Effector CD4-positive, alpha-beta T cell (primary cell): Measurements from ENCODE around the gene ADAM17.
"Not testable (repeated sequence)": the region's sequence is repeated elsewhere in the genome, so short reads cannot be mapped to it uniquely, and the experiment has no call there.

ENCODE experiments used
- DNase-seq: peaks from one replicate; pipeline ENCODE4 v3.0.0-alpha.2; 2020

Gene ADAM17

DNA sequence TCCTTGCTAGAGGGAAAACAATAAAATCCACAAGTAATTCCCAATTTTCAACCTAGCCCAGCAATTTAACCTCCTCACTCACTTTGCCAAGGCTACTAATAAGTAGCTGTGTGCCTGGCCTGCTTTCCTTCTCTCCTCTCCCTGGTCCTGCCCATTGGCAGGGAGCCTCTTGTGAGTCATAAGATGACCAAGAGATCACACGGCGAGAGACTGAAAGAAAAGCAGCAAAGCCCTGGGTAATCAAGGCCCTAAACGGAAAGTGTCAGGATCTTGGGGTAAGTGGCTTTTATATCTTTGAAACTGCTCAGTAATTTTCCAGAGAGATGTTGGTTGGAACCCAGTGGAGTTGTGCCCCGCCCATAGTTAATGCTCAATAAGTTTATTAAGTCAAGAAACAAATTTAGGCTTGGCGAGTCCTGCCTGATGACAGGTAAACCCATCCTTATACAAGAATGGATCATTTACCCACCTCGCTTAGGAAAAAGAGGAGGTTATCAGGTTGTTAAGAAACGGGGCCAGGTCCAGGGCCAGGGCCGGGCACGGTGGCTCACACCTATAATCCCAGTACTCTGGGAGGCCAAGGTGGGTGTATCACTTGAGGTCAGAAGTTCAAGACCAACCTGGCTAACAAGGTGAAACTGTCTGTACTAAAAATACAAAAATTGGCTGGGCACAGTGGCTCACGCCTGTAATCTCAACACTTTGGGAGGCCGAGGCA is 10.0 kb upstream of the ADAM17 start:
- no peak for DNase-seq

DNA sequence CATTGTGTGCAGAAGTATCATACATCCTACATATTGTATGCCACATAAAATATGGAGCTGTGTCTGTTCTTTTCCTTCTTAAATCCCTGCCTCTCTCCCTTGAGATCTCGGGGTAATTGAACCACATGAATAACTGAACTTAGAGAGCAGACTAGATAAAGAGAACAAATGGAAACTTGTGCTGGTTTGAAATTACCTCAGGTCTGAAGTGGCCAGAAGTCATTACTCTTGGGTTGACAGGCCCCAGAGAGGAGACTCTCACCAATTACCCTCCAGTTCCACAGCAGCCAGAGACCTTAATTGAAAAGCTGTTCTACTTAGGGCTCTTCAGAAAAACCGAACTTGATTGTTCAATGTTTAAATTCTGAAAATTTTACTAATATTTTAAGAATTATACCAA is 5.0 kb upstream of the ADAM17 start:
- no peak for DNase-seq

DNA sequence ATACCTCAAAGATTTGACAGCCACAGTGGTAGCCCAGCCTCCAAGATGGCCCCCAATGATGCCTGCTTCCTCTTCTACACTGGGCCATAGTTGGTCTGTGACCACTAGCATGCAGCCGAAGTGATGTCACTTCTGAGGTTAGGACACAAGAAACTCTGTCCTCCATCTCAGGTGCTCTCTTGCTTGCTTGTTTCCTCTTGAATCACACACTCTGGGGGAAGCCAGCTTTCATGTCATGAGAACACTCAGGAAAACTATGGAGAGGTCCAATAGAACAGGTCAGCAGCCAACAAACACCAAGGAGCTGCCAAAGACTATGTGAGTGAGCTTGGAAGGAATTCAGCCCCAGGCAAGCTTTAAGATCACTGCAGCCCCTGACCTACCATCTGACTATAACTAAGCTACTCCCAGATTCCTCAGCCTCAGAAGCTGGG is 3.3 kb upstream of the ADAM17 start:
- DNase-seq, result no peak

DNA sequence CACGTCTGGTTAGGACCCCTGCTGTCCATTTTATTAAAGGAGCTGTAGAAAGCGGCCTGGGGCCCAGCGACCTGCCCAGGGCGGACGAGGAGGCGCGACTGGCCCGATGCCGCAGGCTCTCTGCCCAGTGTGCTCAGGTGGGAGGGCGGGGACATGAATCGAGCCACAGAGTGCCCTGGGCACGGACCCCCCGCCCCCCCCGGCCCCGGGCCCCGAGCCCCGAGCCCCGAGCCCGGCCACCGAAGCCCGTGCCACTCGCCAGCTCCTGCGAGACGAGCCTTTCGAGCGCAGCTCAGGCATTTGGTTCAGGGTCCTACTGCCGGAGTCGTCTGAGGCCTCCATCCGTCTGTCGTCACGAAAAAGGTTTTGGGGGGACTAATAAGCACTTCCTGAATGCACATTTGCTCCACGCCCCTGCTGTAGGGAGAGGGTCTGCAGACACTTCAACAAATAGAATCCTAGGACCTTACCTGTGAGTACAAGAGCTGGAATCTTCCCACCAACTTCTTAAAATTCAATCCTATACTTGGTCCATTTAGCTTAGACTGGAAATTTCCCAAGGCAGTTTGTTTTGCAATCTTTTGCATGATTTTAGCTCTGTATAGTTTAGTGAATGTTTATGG is 602 bp upstream of the ADAM17 start:
- peak; percentile 4 for DNase-seq

DNA sequence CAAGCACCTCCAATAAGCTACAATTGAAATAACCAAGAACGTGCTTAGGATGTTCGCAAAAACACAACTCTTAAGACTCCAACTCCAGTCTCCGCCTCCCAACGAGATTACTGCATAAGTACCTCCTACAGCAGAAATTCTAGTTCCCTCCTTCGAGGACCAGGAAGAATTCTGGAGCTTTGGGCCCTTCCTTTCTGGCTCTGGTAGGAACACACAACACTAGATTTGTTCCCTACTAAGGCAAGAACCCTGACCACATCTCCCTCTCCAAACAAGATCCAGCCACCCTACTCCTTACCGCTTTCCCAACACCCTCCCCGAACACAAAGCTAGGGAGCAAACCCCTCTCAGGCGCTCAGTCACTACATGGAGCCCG is 721 bp downstream of the ADAM17 start:
- DNase-seq, result peak; percentile 5

DNA sequence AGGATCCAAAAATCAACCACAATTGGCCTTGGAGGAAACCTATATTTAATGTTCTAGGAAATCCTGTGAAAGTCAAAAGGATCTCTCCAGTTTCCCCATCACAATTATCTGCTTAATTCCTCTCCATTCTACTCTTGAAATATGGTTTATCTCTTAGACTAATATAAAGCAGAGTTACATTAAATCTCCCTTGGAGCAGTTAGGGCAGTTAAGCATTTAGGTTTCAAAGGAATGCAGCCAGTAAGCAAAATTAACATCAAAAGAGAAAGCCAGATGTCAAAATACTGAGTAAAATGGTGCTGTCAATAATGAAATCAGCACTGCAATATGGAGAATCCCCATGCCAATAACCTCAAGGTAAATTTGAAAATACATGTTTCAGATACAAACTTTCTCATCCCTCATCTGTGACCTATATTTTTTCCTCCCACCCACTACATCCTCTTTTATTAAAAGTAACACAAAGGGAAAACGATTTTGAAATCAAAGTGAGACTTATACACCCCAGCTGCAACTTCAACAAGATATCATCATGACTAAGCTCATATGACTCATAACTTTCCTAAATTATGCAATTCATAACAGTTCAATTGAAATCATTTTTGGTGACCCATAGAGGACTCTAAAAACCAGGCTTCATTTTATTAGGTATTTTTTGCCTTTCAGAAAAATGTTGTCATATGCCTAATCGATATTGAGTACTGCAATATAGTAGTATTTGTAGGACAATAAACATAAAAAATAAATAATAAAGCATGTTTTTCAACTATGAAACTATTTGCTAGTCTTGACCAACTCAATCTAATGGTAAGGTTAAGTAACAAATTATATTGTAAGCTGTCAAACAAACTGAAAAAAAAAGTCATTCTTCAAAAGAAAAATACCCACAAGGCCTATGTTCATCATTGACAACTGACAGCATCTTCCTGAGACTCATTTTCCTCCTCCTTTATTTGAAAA is 3.1 kb downstream of the ADAM17 start:
- DNase-seq, result no peak

DNA sequence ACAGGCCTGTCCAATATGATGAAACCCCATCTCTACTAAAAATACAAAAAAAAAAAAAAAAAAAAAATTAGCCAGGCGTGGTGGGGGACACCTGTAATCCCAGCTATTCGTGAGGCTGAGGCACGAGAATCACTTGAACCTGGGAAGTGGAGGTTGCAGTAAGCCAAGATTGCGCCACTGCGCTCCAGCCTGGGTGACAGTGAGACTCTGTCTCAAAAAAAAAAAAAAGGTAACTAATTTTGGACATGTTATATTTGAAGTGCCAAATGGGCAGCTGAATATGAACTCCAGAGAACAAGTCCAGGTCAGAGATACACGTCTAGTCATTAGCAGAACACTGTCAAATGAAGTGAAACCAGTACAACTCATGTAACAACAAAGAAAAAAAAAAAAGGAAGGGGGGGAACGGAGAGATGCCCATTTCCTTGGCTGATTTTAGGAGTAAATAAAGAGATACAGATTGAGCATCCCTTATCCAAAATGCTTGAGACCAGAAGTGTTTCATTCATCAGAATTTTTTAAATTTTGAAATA is 4.7 kb downstream of the ADAM17 start:
- DNase-seq, result not testable (repeated sequence)

DNA sequence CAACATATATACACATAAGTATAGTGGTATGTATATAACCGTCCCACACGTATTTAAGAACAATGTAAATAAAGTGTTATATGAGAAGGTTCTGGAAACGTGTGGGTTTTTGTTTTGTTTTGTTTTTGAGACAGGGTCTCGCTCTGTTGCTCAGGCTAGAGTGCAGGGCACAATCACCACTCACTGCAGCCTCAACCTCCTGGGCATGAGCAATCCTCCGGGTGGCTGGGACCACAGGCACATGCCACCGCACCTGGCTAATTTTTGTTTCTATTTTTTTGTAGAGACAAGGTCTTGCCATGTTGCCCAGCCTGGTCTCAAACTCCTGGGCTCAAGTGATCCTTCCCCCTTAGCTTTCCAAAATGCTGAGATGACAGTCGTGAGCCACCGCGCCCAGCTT is 6.2 kb downstream of the ADAM17 start:
- DNase-seq, result no peak

DNA sequence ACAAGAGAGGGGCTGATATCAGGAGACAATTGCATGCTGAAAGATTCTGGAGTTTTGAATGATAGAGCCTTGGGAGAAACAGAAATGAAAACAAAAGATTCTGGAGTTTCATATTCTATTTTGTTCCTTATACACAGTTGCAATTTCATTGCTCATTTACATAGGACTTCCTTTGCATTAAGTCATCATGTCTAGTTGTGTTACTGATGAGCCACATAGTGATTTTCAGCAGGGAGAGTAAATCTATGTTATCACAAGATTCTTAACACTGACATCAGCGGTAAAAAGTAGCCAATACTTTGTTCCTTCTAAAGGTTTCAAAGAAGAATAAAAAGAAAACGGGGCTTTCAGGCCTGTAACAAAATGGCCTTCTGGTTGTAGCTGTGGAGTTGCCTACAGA is 7.1 kb downstream of the ADAM17 start:
- DNase-seq, result no peak

DNA sequence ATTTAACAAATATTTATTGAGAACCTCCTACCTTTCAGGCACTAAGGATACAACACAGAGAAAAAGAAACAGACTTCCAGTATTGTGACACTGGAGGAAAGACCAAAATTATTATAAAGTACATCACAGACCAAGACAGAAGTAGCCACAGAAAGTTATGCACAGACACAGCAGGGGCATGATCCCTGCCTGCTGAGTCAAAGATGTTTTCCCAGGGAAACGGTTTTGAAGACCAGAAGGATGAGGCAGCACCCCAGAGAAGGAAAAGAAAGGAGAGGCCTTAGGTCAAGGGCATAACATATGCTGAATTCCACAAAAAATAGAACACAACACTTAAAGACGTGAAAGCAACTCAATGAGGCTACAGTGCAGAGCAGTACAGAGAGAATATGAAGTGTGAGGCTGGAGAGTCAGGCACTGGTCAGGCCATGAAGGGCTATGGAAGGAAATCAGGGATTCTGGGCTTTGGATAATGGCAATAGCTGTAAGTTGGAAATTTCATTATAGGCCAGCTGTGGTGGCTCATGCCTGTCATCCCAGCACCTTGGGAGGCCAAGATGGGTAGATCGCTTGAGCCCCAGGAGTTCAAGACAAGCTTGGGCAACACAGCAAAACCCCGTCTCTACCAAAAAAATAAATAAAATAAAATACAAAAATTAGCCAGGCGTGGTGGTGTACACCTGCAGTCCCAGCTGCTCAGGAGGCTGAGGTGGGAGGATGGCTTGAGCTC is 8.2 kb downstream of the ADAM17 start:
- DNase-seq, result no peak

DNA sequence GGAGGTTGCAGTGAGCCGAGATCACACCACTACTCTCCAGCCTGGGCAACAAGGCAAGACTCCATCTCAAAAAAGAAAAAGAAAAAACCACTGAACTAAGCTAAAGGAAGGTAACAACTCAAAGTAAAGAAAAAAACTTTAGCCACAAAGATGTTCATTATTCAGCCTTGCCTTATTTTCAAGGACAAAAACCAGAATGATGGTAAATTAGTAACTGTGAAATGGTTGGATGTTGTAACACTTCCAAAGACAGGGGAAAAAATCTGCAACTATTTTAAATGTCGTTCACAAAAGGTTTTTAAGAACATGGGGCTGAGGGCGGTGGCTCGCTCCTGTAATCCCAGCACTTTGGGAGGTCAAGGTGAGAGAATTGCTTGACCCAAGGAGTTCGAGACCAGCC is 10.1 kb downstream of the ADAM17 start:
- DNase-seq, result no peak

DNA sequence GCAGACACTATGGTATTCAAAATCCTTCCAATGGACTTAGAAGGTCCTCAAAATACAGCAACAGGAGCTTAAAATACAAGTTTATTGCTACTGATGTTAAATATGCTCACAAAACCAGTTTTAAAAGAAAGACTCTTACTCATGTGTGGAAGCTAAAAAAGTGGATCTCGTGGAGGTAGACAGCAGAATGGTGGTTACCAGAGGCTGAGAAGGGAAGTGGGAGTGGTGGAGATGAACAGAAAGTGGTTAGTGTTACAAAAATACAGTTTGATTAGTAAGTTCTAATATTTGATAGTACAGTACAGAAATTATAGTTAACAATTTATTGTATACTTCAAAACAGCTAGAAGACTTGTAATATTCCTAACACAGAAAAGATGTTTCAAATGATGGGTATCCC is 12.1 kb downstream of the ADAM17 start:
- no peak for DNase-seq

DNA sequence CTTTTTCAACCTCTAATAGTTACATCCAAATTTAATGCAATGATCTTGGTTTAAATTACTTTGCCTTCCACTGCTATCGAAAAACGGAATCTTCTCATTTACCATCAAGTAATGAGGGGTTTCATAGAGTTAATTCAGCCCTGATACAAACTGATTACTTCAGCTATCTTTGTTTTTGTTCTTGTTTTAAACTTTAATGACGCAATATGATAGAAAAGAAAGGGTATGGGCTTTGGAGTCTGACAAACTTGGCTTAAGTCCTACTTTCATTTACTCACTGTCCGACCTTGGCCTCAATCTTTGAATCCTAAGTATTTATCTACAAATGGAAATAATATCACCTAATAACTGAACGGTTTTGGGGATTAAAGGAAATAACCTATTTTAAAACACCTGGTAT is 16.1 kb downstream of the ADAM17 start:
- no peak for DNase-seq

DNA sequence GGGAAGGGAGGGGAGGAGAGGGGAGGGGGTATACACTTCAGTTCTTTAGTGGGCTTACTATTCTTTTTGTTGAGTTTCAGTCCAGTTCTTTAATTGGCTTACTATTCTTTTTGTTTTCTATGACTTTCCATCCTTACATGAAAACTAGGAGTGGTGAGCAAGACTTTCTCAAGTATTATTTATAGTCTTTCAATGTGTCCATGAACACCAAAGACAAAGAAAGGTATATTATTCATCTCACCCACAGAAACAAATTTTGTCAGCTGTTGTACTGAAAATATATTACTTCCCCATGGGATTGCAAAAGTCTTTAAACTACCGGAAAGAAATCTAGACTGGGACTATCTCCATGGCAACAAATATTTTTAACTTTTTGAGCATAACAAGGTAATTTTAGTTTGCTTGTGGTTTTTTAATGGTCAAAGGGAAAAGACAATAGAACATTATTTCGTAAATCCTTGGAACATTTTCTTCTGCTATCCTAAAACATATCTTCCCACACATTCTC is 17.6 kb downstream of the ADAM17 start:
- DNase-seq, result no peak

DNA sequence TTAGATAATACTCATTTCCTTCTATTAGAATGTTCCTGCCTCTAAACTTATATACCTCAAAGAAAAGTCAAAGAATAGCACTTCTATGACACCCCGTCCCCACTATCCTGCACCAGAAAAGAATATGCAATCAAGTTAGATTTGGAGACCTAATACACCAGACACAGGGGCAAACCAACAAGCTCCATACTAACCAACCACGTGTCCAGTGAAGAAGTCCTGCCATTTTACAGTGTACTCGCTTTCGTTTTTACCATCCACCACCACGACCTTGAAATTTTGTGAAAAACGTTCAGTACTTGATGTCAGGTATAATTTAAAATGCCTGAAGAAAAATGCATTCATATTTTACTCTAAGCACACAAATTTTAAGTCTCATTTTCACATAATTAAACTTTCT is 19.1 kb downstream of the ADAM17 start:
- DNase-seq, result no peak

DNA sequence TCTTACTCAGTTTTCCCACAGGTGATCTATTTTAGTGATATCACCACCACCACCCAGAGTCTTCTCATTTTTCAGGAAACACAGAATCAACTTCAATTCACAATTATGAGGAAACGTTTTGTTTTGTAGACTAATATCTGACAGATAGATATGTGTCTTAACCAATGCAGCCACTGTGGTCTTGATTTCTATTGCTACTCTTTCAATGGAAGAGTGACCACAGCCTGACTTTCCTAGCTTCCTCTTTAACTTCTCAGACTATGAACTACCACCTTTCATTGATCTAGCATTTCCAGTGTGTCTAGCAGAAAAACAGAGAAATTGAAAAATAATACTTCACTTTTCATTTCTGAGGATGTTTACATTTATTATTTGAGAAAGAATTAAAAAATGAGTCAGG is 20.5 kb downstream of the ADAM17 start:
- no peak for DNase-seq

DNA sequence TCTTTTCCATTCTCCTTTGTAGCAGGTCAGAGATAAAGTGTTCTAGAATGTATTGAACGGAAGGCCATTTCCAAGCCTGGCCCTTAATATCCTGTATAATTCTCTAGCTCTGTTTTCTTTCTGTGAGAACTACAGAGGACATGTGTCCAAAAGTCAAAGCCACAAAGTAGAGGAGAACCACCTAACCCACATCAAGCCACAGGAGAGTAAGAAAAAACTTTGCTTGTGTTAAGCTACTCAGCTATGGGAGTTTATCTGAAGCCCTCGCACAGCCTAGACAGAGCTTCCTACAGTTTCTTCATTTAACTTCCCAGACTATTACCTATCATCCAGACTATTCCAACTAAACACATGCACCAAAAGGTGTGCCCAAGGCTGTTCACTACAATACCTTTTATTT is 22.0 kb downstream of the ADAM17 start:
- DNase-seq, result no peak

DNA sequence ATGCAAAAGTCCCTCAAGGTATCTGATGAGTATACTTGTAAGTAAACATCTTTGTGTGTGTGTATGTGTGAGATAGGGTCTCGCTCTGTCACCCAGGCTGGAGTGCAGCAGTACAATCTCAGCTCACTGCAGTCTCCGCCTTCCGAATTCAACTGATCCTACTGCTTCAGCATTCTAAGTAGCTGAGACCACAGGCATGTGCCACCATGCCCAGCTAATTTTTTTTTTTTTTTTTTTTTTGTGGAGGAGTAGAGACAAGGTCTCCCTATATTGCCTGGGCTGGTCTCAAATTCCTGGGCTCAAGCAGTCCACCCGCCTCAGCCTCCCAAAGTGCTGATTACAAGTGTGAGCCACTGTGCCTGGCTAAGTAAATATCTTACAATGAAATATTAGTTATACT is 23.2 kb downstream of the ADAM17 start:
- no peak for DNase-seq

DNA sequence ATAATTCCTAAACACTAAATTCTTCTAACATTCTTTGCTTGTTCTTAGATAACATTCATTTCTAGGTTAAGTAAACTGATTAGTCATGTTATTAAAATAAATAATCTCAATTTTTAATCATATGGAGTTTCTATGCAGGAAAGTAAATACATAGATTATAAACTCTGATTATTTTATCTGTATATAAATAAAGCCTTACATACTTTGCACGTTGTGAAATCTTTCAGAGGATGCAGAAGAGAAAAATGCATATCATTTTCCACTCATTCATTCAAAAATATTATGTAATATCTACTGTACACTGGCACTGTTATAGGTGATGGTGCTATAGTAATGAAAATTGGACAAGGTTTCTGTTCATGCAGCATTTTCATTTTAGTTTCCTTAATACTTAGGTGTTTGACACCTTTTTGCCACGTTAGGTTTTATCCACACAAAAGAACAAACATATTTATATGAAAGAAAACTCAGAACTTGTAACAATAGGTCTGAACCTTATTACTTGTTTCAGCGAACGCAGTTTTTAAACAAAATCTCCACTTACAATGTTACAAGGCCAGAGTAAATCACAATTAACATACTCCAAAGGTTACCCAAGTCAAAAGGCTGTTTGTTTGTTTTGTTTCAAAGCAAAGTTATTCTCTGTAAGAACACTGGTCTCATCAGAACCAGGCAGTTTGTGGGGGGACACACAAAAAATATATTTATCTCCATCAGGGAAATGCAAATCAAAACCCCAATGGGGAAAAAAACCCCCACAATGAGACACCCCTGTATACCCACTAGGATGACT is 27.4 kb downstream of the ADAM17 start:
- no peak for DNase-seq

DNA sequence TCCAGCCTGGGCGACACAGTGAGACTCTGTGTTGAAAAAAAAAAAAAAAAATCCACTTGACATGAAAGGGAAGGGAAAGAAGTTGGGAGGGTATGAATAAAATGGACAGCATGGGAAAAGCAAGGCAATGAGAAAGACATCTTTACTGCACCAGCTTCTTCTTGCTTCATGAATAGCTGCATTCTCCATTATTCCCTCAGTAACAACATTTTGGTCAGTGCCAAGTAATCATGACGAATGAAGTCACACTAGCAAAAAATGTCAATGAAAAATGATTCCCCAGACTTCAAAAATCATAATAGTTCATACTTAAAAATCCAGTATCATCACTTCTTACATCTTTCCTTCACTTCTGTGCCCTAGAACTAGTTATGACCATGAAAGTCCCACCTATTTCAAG is 30.4 kb downstream of the ADAM17 start:
- no peak for DNase-seq

DNA sequence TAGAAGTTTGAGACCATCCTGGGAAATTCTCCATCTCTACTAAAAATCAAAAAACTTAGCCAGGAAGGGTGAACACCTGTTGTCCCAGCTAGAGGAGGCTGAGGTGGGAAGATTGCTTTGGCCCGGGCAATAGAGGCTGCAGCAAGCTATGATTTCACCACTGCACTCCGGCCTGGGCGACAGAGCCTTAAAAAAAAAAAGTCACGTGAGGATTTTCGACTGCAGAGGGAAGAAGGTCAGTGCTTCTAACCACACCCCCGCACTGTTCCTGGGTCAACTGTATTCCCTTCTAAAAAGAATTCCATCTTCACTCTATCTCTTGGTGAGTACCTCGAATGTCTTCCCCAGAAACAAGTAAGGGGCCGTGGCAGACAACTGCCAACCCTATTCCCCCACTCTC is 31.3 kb downstream of the ADAM17 start:
- DNase-seq, result no peak

DNA sequence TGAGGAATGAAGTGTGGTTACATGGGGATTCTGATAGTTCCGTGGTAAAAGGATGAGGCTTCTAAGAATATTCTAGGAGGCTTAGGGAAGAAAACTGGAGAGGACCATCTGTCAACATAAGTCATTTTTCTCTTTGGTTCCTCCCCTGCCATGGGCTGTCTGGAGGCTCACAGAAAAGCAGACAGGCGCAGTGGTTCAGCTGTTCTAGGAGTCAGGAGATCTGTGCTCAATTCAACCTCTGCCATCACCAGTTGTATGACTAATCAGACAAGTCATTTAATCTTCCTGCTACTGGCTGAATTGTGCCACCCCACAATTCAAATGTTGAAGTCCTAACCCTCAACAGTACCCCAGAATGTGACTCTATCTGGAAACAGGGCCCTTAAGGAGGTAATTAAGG is 36.4 kb downstream of the ADAM17 start:
- no peak for DNase-seq
